Measurements from ENCODE around the gene NOTCH3. TPM values are rescaled to one million over a fixed set of nuclear protein-coding genes. Genes with fewer than 3 reads are reported as not detected.

The NOTCH3 gene
- polyA plus RNA-seq, 1 experiment = 37.6 TPM

- H3K4me3 ChIP-seq (ENCODE audit: low read depth, low read length) = no peak overlapping the region
- no peak for DNase-seq (ENCODE audit: low read depth)
- no peak for TF ChIP-seq CTCF (IDR thresholded peaks at IDR 0.05; ENCODE audit: insufficient read depth, low read depth, low read length)
- ChIA-PET CTCF (interaction anchor here (1.9 kb wide), 1 partner anchor 9 kb away, joined by 4 read pairs; no protein-coding TSS in a partner anchor), POLR2A (no interaction called here)
- H3K27me3 ChIP-seq (ENCODE audit: control insufficient read depth, insufficient read depth, low read length) = no peaks in the 10 kb centered on the region
- no peaks in the 10 kb centered on the region for H3K36me3 ChIP-seq (ENCODE audit: control insufficient read depth, insufficient read depth, low read length)
Measured at GRCh38 chr19:15142313-15142712, 58.5 kb downstream of the NOTCH3 start.

- Histone ChIP-seq H3K36me3 (ENCODE audit: control insufficient read depth, insufficient read depth, low read length) (no peaks in the 10 kb centered on the region), H3K27me3 (ENCODE audit: control insufficient read depth, insufficient read depth, low read length) (no peaks in the 10 kb centered on the region), H3K4me3 (ENCODE audit: low read depth, low read length) (no peak overlapping the region)
- TF ChIP-seq CTCF (IDR thresholded peaks at IDR 0.05; ENCODE audit: insufficient read depth, low read depth, low read length) = no peak
- ChIA-PET CTCF (no interaction called here), POLR2A (no interaction called here)
- no peak for DNase-seq (ENCODE audit: low read depth)
Measured at GRCh38 chr19:15141143-15141542, 59.7 kb downstream of the NOTCH3 start.

GRCh38 chr19:15138427-15138826 lies 62.4 kb downstream of the NOTCH3 start:
- H3K36me3 ChIP-seq (ENCODE audit: control insufficient read depth, insufficient read depth, low read length) = no peaks in the 10 kb centered on the region
- CTCF ChIA-PET = no interaction called here
- no peak overlapping the region for H3K4me3 ChIP-seq (ENCODE audit: low read depth, low read length)
- no peak for DNase-seq (ENCODE audit: low read depth)
- no peak for TF ChIP-seq CTCF (IDR thresholded peaks at IDR 0.05; ENCODE audit: insufficient read depth, low read depth, low read length)
- H3K27me3 ChIP-seq (ENCODE audit: control insufficient read depth, insufficient read depth, low read length) = no peaks in the 10 kb centered on the region
- POLR2A ChIA-PET = no interaction called here

- no peak overlapping the region for H3K4me3 ChIP-seq (ENCODE audit: low read depth, low read length)
- no peaks in the 10 kb centered on the region for H3K27me3 ChIP-seq (ENCODE audit: control insufficient read depth, insufficient read depth, low read length)
- DNase-seq (ENCODE audit: low read depth) = no peak
- ChIA-PET CTCF (interaction anchor here (2.1 kb wide), 1 partner anchor 36 kb away, joined by 7 read pairs; no protein-coding TSS in a partner anchor), POLR2A (no interaction called here)
- no peak for TF ChIP-seq CTCF (IDR thresholded peaks at IDR 0.05; ENCODE audit: insufficient read depth, low read depth, low read length)
- no peaks in the 10 kb centered on the region for H3K36me3 ChIP-seq (ENCODE audit: control insufficient read depth, insufficient read depth, low read length)
Measured at GRCh38 chr19:15137777-15138176, 63.0 kb downstream of the NOTCH3 start.

- no peak for DNase-seq (ENCODE audit: low read depth)
- H3K4me3 ChIP-seq (ENCODE audit: low read depth, low read length) = no peak overlapping the region
- H3K27me3 ChIP-seq (ENCODE audit: control insufficient read depth, insufficient read depth, low read length) = no peaks in the 10 kb centered on the region
- H3K36me3 ChIP-seq (ENCODE audit: control insufficient read depth, insufficient read depth, low read length) = no peaks in the 10 kb centered on the region
- CTCF ChIA-PET = interaction anchor here (0.5 to 2.1 kb wide), 5 partner anchors 23 to 413 kb away, joined by 3 to 7 read pairs (median 3); no protein-coding TSS in a partner anchor
- TF ChIP-seq CTCF (IDR thresholded peaks at IDR 0.05; ENCODE audit: insufficient read depth, low read depth, low read length) = no peak
- POLR2A ChIA-PET = no interaction called here
Measured at GRCh38 chr19:15136234-15136954, 64.4 kb downstream of the NOTCH3 start.
